Measurements from ENCODE around the gene GMCL1. TPM values are rescaled to one million over a fixed set of nuclear protein-coding genes. Genes with fewer than 3 reads are reported as not detected.
"Not testable (repeated sequence)": the region's sequence is repeated elsewhere in the genome, so short reads cannot be mapped to it uniquely, and the experiment has no call there.

GMCL1 gene
- total and polyA plus RNA-seq, 5 donors from 2014 or later = 32.3 to 36.0 (median 33.4) TPM

DNA sequence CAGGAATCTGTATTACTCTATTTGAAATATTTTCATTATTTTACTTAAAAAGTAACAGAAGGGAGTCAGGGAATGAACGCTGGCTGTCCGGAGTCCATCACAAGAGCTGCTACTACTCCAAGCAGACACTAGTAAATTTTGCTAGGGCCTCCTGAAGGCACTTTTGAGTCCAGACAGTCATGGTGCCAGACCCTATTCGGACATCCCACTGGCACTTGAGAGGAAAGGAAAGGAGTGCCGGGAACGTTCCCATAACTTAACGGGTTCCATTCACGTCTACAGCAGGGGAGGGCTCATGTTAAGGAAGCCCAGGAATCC lies 563 bp upstream of the GMCL1 start:
- Mint-ChIP-seq H3K27me3 (no peaks in the 10 kb centered on the region), H3K27ac (peak overlapping the region; percentile 93 to 97 (median 97)), H3K4me3 (peak overlapping the region; percentile 92 to 97 (median 94)), H3K4me1 (peaks cover 15 to 42% (median 30%) of the 10 kb centered on the region in 4 donors), H3K9me3 (no peaks in the 10 kb centered on the region), H3K36me3 (peaks cover 7% of the 10 kb centered on the region)
- Histone ChIP-seq H3K9me3 (ENCODE audit: control insufficient read depth in 2 of 2, low read length in 2 of 2) (no peaks in the 10 kb centered on the region), H3K27ac (ENCODE audit: insufficient read depth, low read length, poor library complexity, severe bottlenecking) (peak overlapping the region; percentile 97), H3K27me3 (ENCODE audit: control insufficient read depth, insufficient read depth, low read length) (no peaks in the 10 kb centered on the region), H3K36me3 (ENCODE audit: control insufficient read depth, insufficient read depth, low read length) (no peaks in the 10 kb centered on the region), H3K4me1 (ENCODE audit: control insufficient read depth, insufficient read depth, low read length, poor library complexity, severe bottlenecking) (peaks cover 43% of the 10 kb centered on the region), H3K4me3 (ENCODE audit: low read depth, low read length) (peak overlapping the region; percentile 74)
- ATAC-seq (ENCODE audit: low read depth in 2 of 2) (no peak), DNase-seq (no peak)

DNA sequence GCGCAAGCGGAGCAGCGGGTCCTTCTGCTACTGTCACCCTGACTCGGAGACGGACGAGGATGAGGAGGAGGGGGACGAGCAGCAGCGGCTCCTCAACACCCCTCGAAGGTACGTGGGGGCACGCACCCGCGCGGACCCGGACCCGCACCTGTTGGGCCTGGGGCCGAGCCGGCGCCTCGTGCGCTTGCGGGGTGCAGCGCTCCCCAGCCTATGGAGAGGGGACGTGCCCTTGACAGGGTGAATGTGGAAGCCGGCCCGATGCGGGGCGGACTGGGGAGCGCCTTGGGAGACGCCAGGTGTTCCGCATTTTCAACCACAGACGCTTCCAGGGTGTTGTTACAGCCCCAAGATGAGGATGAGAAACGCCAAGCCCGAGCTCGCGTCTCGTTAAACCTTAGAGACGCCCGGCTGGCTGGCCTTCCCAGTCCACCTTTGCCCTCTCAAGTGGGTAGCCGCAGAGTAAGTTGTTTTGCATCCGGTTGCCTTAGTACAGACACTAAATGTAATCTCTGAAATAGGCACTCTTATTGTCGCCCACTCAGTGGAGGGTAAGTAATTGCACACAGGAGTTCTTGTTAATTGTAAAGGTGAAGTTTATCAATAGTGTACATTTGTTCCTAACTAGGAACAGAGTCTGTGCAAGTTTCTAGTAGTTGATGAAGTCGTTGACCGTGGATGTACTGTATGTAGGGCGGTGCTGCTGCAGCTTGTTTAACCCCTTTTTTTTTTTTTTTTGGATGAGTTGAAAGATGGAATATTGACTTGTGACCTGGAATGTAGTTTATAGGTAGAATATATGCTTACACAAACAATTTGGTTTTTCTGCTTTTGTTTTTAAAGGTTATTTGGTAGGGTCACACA lies 815 bp downstream of the GMCL1 start:
- ATAC-seq (ENCODE audit: low read depth in 2 of 2) = peak; percentile 11 to 16
- no peaks in the 10 kb centered on the region for H3K27me3 ChIP-seq (ENCODE audit: control insufficient read depth, insufficient read depth, low read length)
- peak; percentile 28 to 75 (median 57) for DNase-seq
- no peaks in the 10 kb centered on the region for H3K36me3 ChIP-seq (ENCODE audit: control insufficient read depth, insufficient read depth, low read length)
- peak overlapping the region; percentile 95 for H3K4me3 ChIP-seq (ENCODE audit: low read depth, low read length)
- Mint-ChIP-seq H3K4me1 (peaks cover 27 to 55% (median 42%) of the 10 kb centered on the region in 4 donors), H3K9me3 (no peaks in the 10 kb centered on the region), H3K27me3 (no peaks in the 10 kb centered on the region), H3K27ac (peak overlapping the region; percentile 92 to 97 (median 97)), H3K36me3 (peaks cover 7% of the 10 kb centered on the region), H3K4me3 (peak overlapping the region; percentile 92 to 97 (median 94))
- H3K9me3 ChIP-seq (ENCODE audit: control insufficient read depth in 2 of 2, low read length in 2 of 2) = no peaks in the 10 kb centered on the region
- peaks cover 51% of the 10 kb centered on the region for H3K4me1 ChIP-seq (ENCODE audit: control insufficient read depth, insufficient read depth, low read length, poor library complexity, severe bottlenecking)
- peak overlapping the region; percentile 97 for H3K27ac ChIP-seq (ENCODE audit: insufficient read depth, low read length, poor library complexity, severe bottlenecking)

DNA sequence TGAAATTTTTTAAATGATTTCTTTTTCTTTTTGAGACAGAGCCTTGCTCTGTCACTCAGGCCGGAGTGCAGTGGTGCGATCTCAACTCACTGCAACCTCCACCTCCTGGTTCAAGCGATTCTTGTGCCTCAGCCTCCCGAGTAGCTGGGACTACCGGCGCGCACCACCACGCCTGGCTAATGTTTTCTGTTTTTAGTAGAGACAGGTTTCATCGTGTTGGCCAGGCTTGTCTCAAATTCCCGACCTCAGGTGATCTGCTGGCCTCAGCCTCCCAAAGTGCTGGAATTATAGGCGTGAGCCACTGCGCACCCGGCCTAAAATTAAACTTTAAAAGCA lies 1.4 kb downstream of the GMCL1 start:
- Mint-ChIP-seq H3K27ac (peak overlapping the region in 2 of 3 donors; percentile 92 to 97), H3K4me3 (peak overlapping the region; percentile 92 to 97 (median 94)), H3K4me1 (peaks cover 33 to 61% (median 45%) of the 10 kb centered on the region in 4 donors)
- H3K36me3 Mint-ChIP-seq; H3K27me3 ChIP-seq (ENCODE audit: control insufficient read depth, insufficient read depth, low read length); H3K36me3 ChIP-seq (ENCODE audit: control insufficient read depth, insufficient read depth, low read length); H3K9me3 Mint-ChIP-seq; H3K27me3 Mint-ChIP-seq; DNase-seq; H3K9me3 ChIP-seq (ENCODE audit: control insufficient read depth in 2 of 2, low read length in 2 of 2); ATAC-seq (ENCODE audit: low read depth in 2 of 2): not testable (repeated sequence)
- Histone ChIP-seq H3K4me3 (ENCODE audit: low read depth, low read length) (peak overlapping the region; percentile 95), H3K27ac (ENCODE audit: insufficient read depth, low read length, poor library complexity, severe bottlenecking) (peak overlapping the region; percentile 97), H3K4me1 (ENCODE audit: control insufficient read depth, insufficient read depth, low read length, poor library complexity, severe bottlenecking) (peaks cover 57% of the 10 kb centered on the region)

DNA sequence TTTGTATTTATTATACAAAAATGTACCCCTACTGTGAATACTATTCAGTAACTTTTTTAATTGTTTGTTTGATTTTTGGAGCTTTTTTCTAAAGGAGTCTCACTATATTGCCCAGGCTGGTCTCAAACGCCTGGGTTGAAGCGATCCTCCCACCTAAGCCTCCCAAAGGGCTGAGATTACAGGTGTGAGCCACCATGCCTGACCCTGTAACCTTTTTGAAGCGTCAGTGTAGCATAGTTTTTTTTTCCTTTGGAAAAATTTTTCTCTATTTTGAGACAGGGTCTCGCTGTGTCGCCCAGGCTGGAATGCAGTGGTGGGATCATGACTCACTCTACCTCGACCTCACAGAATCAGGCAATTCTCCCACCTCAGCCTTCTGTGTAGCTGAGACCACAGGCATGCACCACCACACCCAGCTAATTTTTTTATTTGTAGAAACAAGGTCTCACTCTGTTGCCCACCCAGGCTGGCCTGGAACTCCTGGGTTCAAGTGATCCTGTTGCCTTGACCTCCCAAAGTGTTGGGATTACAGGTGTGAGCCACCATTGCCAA lies 2.0 kb downstream of the GMCL1 start:
- Histone ChIP-seq H3K27ac (ENCODE audit: insufficient read depth, low read length, poor library complexity, severe bottlenecking) (no peak overlapping the region), H3K4me3 (ENCODE audit: low read depth, low read length) (peak overlapping the region; percentile 95), H3K36me3 (ENCODE audit: control insufficient read depth, insufficient read depth, low read length) (no peaks in the 10 kb centered on the region), H3K9me3 (ENCODE audit: control insufficient read depth in 2 of 2, low read length in 2 of 2) (no peaks in the 10 kb centered on the region), H3K27me3 (ENCODE audit: control insufficient read depth, insufficient read depth, low read length) (no peaks in the 10 kb centered on the region), H3K4me1 (ENCODE audit: control insufficient read depth, insufficient read depth, low read length, poor library complexity, severe bottlenecking) (peaks cover 62% of the 10 kb centered on the region)
- H3K4me1 Mint-ChIP-seq = peaks cover 38 to 67% (median 50%) of the 10 kb centered on the region in 4 donors
- no peaks in the 10 kb centered on the region for H3K27me3 Mint-ChIP-seq
- peaks cover 7% of the 10 kb centered on the region for H3K36me3 Mint-ChIP-seq
- ATAC-seq (ENCODE audit: low read depth in 2 of 2) = no peak
- no peak for DNase-seq
- no peaks in the 10 kb centered on the region for H3K9me3 Mint-ChIP-seq
- H3K4me3 Mint-ChIP-seq = peak overlapping the region; percentile 92 to 97 (median 94)
- peak overlapping the region in 1 of 3 donors; percentile 17 for H3K27ac Mint-ChIP-seq

DNA sequence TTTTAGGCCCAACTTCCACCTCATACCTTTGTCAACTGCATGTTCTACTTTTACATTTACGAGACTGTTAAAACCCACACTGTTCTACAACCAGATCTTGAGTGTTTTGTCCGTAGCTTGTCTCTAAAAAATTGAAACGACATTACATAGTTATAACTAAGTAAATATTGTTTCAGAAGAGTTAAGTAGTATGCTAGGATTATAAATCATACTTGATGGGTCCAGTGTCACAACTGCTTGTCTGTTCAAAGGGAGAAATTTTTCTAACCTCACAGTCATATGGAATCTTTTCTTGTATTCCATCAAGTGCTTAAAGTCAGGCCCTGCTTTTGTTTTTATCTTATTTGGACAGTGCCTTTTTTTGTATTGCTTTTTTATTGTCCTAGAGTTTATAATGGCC lies 4.3 kb downstream of the GMCL1 start:
- Histone ChIP-seq H3K4me3 (ENCODE audit: low read depth, low read length) (peak overlapping the region; percentile 43), H3K9me3 (ENCODE audit: control insufficient read depth in 2 of 2, low read length in 2 of 2) (no peaks in the 10 kb centered on the region), H3K27me3 (ENCODE audit: control insufficient read depth, insufficient read depth, low read length) (no peaks in the 10 kb centered on the region), H3K27ac (ENCODE audit: insufficient read depth, low read length, poor library complexity, severe bottlenecking) (no peak overlapping the region), H3K36me3 (ENCODE audit: control insufficient read depth, insufficient read depth, low read length) (peaks cover 11% of the 10 kb centered on the region), H3K4me1 (ENCODE audit: control insufficient read depth, insufficient read depth, low read length, poor library complexity, severe bottlenecking) (peaks cover 62% of the 10 kb centered on the region)
- Mint-ChIP-seq H3K27ac (peak overlapping the region in 1 of 3 donors; percentile 3), H3K4me3 (peak overlapping the region in 3 of 4 donors; percentile 3 to 63 (median 52)), H3K27me3 (no peaks in the 10 kb centered on the region), H3K36me3 (peaks cover 7% of the 10 kb centered on the region), H3K4me1 (peaks cover 47 to 65% (median 55%) of the 10 kb centered on the region in 4 donors), H3K9me3 (no peaks in the 10 kb centered on the region)
- no peak for ATAC-seq (ENCODE audit: low read depth in 2 of 2)
- DNase-seq = no peak

DNA sequence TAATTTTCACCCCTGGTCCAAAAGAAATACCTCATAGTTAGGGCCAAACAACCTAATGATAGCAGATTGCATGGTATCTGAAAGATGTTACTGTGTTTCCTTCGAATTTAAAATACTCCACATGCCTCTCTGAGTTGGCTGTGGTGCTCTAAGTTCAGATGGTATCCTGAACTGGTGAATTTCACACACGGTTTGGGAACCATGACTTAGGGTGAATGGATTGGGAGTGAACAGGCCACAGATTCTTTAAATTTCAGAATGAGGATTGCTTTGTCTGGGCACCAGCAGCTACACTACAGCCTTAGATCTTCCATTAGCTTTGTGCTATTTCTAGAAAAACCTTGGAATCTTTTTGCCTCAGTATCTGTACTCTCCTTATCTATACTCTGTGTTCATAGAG lies 6.2 kb downstream of the GMCL1 start:
- Histone ChIP-seq H3K9me3 (ENCODE audit: control insufficient read depth in 2 of 2, low read length in 2 of 2) (no peaks in the 10 kb centered on the region), H3K4me3 (ENCODE audit: low read depth, low read length) (peak overlapping the region; percentile 15), H3K36me3 (ENCODE audit: control insufficient read depth, insufficient read depth, low read length) (peaks cover 28% of the 10 kb centered on the region), H3K27me3 (ENCODE audit: control insufficient read depth, insufficient read depth, low read length) (no peaks in the 10 kb centered on the region), H3K4me1 (ENCODE audit: control insufficient read depth, insufficient read depth, low read length, poor library complexity, severe bottlenecking) (peaks cover 48% of the 10 kb centered on the region), H3K27ac (ENCODE audit: insufficient read depth, low read length, poor library complexity, severe bottlenecking) (no peak overlapping the region)
- Mint-ChIP-seq H3K27ac (peak overlapping the region in 1 of 3 donors; percentile 66), H3K27me3 (no peaks in the 10 kb centered on the region), H3K4me1 (peaks cover 39 to 57% (median 46%) of the 10 kb centered on the region in 4 donors), H3K36me3 (peaks cover 16% of the 10 kb centered on the region), H3K9me3 (no peaks in the 10 kb centered on the region), H3K4me3 (peak overlapping the region in 1 of 4 donors; percentile 63)
- ATAC-seq (ENCODE audit: low read depth in 2 of 2) (no peak), DNase-seq (no peak)

DNA sequence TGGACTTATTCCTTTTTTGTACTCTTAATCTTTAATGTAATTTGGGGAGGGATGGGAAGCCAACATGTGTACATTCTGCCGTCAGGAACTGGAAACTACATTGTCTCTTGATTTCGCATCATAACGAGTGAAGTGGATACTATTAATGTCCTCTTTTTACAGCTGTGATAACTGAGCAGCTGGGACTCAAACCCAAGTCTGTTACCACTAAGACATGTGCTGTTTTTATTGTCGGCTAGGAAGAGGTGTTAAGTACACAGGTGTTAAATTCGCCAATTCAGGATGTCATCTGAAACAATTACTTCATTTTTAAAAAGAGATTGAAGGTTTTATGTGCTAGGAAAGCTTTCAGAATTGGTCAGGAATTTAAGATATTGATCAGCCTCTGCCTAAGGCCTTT lies 6.9 kb downstream of the GMCL1 start:
- Histone ChIP-seq H3K27ac (ENCODE audit: insufficient read depth, low read length, poor library complexity, severe bottlenecking) (no peak overlapping the region), H3K9me3 (ENCODE audit: control insufficient read depth in 2 of 2, low read length in 2 of 2) (no peaks in the 10 kb centered on the region), H3K36me3 (ENCODE audit: control insufficient read depth, insufficient read depth, low read length) (peaks cover 33% of the 10 kb centered on the region), H3K4me3 (ENCODE audit: low read depth, low read length) (no peak overlapping the region), H3K27me3 (ENCODE audit: control insufficient read depth, insufficient read depth, low read length) (no peaks in the 10 kb centered on the region), H3K4me1 (ENCODE audit: control insufficient read depth, insufficient read depth, low read length, poor library complexity, severe bottlenecking) (peaks cover 42% of the 10 kb centered on the region)
- no peak for ATAC-seq (ENCODE audit: low read depth in 2 of 2)
- Mint-ChIP-seq H3K27ac (peak overlapping the region in 2 of 3 donors; percentile 66 to 76), H3K9me3 (no peaks in the 10 kb centered on the region), H3K4me3 (peak overlapping the region in 2 of 4 donors; percentile 62 to 63), H3K27me3 (no peaks in the 10 kb centered on the region), H3K4me1 (peaks cover 40 to 51% (median 46%) of the 10 kb centered on the region in 4 donors), H3K36me3 (peaks cover 16% of the 10 kb centered on the region)
- no peak for DNase-seq

All from CD4-positive, CD25-positive, alpha-beta regulatory T cell (primary cell).